ENCODE data around the gene IL36A.

The IL36A gene

DNA sequence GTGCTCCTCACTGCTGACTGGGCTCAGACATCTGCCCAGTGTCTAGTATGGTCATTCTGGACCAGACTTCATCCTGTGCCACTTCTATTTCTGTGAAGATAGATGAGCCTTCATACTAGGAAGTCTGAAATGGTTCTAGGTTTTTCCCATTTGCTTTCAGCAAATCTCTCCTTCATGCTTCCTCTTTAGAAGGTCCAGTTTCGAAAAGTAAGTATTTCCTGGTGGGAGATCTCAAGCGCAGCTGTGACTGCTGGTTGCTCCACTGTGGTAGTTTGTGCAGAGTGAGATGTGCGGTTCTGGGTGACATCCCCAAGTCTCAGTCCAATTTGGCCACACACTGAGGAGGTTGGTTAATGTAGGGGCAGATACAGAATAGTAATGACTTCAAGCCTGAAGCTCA is 33.0 kb downstream of the IL36A start:
- no peak for DNase-seq

DNA sequence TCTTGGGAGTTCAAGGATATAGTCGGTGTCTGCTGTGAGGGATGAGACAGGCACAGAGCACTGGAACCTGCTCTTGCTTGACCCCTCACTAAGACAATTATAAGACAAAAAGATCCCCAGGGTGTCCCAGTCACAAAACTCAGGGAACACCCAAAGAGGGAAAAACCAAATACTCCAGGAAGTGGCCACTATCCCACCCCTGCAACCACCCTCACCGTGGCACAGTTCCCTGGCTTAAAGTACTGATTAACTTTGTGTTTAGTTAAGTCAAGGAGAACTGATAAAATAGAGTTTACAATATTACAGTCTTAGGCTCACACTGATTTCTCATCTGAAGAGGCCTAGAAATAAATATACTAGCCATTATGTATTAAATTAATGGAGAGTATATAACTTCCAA is 33.9 kb downstream of the IL36A start:
- intact Hi-C loops (cut with DNase I) = no loop called here
- no peak for DNase-seq

More for the DNA sequence above, 33.0 kb downstream of the IL36A start:
- intact Hi-C loops (cut with DNase I) = no loop called here

DNA sequence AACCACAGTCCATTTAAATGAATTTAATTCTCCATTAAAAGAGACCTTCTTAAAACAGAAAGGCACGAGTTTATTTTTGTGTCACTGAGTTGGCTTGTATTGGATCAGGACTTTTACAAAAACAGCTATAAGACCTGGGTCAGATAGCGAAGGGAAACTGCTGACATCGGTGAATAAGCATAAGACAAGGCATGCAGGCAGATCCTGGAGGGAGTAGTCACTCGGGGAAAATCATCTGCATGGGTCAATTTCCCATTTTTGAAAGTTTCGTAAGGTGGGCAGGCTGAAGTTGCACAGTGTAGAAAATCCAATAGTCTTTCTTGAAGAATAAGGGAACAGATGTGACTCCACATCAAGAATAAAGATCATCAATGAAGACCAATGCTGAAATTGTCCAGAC is 34.5 kb downstream of the IL36A start:
- intact Hi-C loops (cut with DNase I) = no loop called here
- DNase-seq = no peak

DNA sequence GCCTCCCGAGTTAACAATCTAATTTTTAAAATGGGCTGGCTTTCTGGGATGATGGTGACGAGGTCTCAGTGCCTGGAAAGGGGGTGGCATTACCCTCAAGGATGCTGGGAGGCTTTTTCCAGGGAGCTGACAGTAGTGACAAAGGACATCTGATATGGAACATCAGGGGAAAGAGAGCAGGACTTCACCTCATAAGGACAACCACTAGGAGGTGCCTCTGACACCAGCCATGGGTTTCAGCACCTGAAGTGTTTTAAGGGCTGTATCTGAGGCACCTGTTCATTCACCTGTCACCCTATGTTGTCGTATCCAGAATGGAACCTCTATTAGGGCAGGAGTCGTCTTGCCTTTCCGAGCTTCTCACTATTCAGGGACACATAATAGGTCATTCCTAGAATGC is 36.6 kb downstream of the IL36A start:
- intact Hi-C loops (cut with DNase I) = no loop called here
- DNase-seq = no peak

DNA sequence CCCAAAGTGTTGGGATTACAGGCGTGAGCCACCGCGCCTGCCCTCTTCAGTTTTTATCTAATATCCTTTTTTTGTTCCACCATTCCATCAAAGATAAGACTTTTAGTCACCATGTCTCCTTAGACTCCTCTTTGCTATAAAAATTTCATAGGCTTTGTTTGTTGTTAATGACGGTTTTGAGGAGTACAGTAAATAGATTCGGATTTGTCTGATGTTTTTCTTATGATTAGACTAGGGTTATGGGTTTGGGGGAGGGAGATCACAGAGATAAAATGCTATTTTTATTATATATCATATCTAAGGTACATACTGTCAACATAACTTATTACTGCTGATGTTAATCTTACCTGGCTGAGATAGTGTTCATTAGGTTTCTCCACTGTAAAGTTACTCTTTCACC is 41.2 kb downstream of the IL36A start:
- no peak for DNase-seq
- intact Hi-C loops (cut with DNase I) = no loop called here

DNA sequence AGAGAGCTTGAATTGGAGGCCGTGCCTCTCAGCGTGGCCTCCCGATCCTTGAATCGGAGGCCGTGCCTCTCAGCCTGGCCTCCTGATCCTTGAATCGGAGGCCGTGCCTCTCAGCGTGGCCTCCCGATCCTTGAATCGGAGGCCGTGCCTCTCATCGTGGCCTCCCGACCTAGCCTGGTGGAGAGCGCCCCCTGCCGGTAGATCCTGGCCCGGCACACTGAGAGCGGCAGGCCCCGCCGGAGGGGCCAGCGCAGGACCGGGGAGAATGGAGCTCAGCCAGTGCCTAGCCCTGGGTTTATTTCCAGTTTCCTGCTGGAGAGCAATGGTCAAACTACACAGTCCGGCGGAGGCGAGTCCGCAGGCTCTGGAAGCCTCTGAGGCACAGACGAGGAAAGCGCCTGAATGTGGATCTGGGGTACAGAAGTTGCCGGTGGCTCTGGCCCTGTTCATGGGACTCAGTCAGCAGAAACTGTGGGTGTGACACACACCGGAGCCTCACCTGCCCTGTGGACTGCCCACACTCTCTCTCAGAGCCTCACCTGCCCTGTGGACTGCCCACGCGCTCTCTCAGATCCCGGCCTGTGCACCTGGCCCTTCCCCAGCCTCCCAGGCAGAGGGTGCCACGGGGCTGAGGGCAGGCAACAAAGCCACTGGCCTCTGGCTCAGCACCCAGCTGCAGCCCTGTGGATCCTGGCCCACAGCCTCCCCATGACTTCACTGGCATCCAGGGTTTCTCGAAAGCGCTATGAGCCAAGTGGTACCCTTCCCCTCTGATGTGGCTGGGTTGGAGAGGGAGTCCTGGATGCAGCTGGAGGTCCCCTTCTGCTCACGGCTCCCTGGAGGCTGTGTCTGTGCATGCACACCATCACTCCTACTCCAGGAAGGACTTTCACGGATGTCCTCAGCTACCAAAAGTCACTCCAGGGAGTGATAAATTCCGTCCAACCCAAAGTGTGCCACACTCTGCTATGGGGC is 45.9 kb downstream of the IL36A start:
- intact Hi-C loops (cut with DNase I) = no loop called here

DNA sequence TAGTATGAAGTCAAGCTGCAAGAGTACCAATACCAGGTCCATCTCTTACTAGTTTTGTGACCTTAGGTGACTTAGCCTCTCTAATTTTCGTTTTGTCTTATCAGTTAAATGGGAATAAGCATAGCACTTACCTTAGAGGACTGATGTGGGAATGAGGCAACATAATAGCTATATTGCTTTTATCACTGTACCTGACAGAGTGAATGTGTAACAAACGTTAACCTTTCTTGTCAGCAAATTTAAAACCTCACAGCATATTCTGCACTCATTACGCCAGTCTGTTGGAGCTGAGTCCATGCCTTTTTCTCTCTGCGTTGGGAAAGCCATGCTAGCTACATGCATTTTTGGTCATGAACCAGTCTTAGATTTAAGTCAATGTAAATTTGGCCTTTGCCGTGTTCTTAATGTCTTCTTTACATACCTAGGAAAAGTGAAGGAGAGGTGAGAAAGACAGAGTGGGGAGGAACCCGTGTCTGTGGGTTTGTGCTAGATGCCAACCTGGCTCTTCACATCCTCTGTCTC is 47.2 kb downstream of the IL36A start, which contains the start of gene IL36B:
Gene IL36B, minus strand, starts transcription at position 472 of the 522 bp plus-strand sequence.
- peak in 1 of 42 donors; percentile 3 for DNase-seq
- intact Hi-C loops (cut with DNase I) = no loop called here

More for the DNA sequence above, 45.9 kb downstream of the IL36A start:
- peak in 1 of 42 donors; percentile 21 for DNase-seq

DNA sequence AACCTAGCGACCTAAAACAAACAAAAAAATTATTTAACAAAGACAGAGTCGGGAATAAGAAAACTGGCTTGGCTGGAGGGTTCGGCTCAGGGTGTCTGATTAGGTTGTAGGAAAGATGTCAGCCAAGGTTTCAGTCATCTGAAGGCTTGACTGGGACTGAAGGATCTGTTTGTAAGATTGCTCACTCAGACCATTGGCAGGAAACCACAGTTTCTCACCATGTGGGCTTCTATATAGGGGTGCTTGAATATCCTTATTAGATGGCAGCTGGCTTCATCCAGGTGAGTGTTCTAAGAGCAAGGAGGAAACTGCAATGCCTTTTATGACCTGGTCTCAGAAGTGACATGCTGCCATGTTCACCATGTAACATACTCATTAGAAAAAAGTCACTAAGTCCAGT is 48.4 kb downstream of the IL36A start:
- DNase-seq = peak in 1 of 42 donors; percentile 2
- intact Hi-C loops (cut with DNase I) = no loop called here

DNA sequence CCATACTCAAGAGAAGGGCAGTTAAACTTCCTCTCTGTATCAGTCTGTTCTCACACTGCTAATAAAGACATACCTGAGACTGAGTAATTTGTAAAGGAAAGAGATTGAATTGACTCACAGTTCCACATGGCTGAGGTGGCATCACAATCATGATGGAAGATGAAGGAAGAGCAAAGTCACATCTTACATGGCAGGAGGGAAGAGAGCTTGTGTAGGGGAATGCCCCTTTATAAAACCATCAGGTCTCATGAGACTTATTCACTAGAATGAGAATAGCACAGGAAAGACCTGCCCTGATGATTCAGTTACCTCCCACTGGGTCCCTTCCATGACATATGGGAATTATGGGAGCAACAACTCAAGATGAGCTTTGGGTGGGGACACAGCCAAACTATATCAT is 48.8 kb downstream of the IL36A start:
- intact Hi-C loops (cut with DNase I) = no loop called here
- DNase-seq = no peak

DNA sequence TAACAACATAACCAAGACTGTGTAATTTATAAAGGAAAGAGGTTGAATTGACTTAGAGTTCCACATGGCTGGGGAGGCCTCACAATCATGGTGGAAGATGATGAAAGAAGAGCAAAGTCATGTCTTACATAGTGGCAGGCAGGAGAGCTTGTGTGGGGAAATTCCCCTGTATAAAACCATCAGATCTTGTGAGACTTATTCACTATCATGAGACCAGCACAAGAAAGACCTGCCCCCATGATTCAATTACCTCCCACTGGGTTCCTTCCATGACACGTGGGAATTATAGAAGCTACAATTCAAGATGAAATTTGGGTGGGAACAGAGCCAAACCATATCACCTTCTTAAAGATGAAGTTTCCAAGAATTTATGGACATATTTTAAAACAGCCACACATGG is 51.3 kb downstream of the IL36A start:
- peak in 1 of 42 donors; percentile 20 for DNase-seq
- intact Hi-C loops (cut with DNase I) = no loop called here

DNA sequence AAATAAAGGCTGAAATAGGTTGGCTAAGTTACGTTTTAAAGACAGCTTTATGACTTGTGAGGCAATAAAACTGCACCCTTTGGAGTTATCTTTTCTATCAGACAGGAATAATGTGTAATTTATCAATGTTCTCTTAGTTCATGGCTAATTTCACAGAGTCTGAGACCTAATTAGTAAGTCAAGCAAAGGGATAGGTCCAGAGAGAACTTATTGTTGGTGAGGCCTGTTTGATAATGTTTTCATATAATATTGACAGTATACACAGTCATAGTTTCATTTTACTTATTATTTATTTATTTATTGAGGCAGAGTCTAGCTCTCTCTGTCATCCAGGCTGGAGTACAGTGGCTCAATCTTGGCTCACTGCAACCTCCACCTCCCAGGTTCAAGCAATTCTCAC is 51.9 kb downstream of the IL36A start:
- intact Hi-C loops (cut with DNase I) = no loop called here
- no peak for DNase-seq
